ENCODE data around the gene ADAP2. TPM values are rescaled to one million over a fixed set of nuclear protein-coding genes. Genes with fewer than 3 reads are reported as not detected.
"Not testable (repeated sequence)": the region's sequence is repeated elsewhere in the genome, so short reads cannot be mapped to it uniquely, and the experiment has no call there.

ADAP2 gene
- total and polyA plus RNA-seq, 4 donors, result 10.3 to 40.9 (median 27.9) TPM

DNA sequence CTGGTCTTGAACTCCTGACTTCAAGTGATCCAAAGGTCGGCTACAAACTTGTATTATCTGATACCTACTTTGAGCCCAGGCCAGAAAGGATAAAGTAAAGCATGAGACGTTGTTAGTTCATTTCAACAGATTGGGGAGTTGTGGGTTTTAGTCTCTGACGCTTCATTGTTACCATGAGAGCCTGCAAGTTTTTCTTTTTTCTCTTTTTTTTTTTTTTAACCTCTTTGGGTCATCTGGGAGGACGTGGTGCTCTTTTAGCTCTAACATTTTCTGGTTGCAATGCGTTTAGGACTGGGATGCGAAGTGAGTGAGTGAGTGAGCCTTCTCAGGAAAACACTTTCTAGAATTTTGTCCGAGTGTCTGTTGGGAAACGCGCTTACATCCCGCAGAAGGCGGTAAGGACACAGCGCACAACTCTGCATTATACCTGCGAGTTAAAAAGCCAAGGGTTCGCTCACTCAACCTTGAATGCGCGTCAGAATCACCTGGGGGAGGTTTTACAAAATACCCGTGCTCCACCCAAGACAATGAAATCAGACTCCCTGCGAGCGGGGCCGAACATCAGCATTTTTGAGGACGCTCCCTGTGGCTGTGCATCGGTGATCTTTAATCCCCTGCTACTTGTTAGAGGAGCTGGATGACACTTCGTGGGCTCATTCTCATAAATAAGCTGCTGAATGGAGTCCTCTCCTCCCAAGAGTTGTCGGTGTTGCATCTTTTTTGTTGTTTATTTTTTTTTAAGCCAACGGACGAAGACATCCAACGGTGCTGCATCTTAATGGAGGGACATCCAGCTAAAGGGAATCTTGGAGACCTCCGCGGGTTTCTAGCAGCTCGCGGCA lies 48.5 kb downstream of the ADAP2 start:
- Histone ChIP-seq H3K4me1 (ENCODE audit: control insufficient read depth in 5 of 5, insufficient read depth in 5 of 5, low read length in 5 of 5) (peaks cover 0 to 4% (median 0%) of the 10 kb centered on the region in 5 donors), H3K36me3 (ENCODE audit: control insufficient read depth in 4 of 4, insufficient read depth in 4 of 4, low read length in 4 of 4) (peaks cover 0 to 3% (median 1%) of the 10 kb centered on the region in 4 donors), H3K27me3 (ENCODE audit: control insufficient read depth in 3 of 3, insufficient read depth in 3 of 3, low read length in 2 of 3) (no peaks in the 10 kb centered on the region), H3K4me3 (peak overlapping the region; percentile 89), H3K9me3 (ENCODE audit: control insufficient read depth in 4 of 4, insufficient read depth in 3 of 4, low read length in 3 of 4) (no peaks in the 10 kb centered on the region), H3K9ac (ENCODE audit: insufficient read depth in 1 of 2, low read length in 2 of 2) (peak overlapping the region; percentile 11 to 96), H3K27ac (ENCODE audit: low read depth in 1 of 2, low read length in 1 of 2) (peak overlapping the region; percentile 80 to 98)
- peak; percentile 1 for TF ChIP-seq CTCF (IDR thresholded peaks at IDR 0.05; ENCODE audit: control extremely low read depth, extremely low read depth)
- DNase-seq, result peak in 2 of 3 donors; percentile 43 to 67
- no peak for ATAC-seq (ENCODE audit: insufficient read depth, low FRiP score)
- 7 to 8% methylated on average over 31 of the region's 31 CpGs for WGBS, 2 donors

DNA sequence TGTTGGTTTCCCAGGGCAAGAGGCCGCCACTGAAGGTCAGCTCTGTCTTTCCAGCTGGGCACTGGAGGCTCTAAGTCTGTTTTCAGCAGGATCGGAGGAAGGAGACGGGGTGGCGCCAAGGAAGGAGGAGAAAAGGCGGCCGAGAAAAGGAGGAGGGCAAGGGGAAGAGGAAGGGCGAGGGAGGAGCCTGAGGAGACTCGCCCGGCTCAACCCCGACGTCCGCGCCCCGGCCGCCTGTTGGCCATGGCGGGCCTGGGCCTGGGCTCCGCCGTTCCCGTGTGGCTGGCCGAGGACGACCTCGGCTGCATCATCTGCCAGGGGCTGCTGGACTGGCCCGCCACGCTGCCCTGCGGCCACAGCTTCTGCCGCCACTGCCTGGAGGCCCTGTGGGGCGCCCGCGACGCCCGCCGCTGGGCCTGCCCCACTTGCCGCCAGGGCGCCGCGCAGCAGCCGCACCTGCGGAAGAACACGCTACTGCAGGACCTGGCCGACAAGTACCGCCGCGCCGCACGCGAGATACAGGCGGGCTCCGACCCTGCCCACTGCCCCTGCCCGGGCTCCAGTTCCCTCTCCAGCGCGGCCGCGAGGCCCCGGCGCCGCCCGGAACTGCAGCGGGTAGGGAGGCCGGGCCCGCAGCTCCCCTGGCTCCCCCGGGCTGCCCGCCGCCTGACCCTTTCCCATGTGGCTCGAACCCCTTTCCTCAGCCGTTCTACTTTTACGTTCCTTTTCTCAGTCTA lies 49.3 kb downstream of the ADAP2 start, which contains the start of gene RNF135:
RNF135 (plus strand) TSS at position 209 of the 737 bp plus-strand sequence; CDS start at position 244, 35 bp downstream.
- peak within 1 kb of the TSS; percentile 80 to 98 for H3K27ac ChIP-seq (ENCODE audit: low read depth in 1 of 2, low read length in 1 of 2)
- no peaks in the 10 kb centered on the region for H3K9me3 ChIP-seq (ENCODE audit: control insufficient read depth in 4 of 4, insufficient read depth in 3 of 4, low read length in 3 of 4)
- 0% methylated on average over 62 to 66 of the region's 66 CpGs for WGBS, 2 donors
- no peaks in the 10 kb centered on the region for H3K27me3 ChIP-seq (ENCODE audit: control insufficient read depth in 3 of 3, insufficient read depth in 3 of 3, low read length in 2 of 3)
- peak; percentile 92 for ATAC-seq (ENCODE audit: insufficient read depth, low FRiP score)
- H3K9ac ChIP-seq (ENCODE audit: insufficient read depth in 1 of 2, low read length in 2 of 2), result peak within 1 kb of the TSS; percentile 11 to 96
- H3K4me1 ChIP-seq (ENCODE audit: control insufficient read depth in 5 of 5, insufficient read depth in 5 of 5, low read length in 5 of 5), result peaks cover 0 to 4% (median 0%) of the 10 kb centered on the region in 5 donors
- no peak for TF ChIP-seq CTCF (IDR thresholded peaks at IDR 0.05; ENCODE audit: control extremely low read depth, extremely low read depth)
- H3K4me3 ChIP-seq, result peak within 1 kb of the TSS; percentile 89
- DNase-seq, result peak; percentile 85 to 94 (median 91)
- peaks cover 2 to 5% (median 3%) of the 10 kb centered on the region in 4 donors for H3K36me3 ChIP-seq (ENCODE audit: control insufficient read depth in 4 of 4, insufficient read depth in 4 of 4, low read length in 4 of 4)

GRCh38 chr17:30975042-30975820 lies 53.5 kb downstream of the ADAP2 start:
- 85 to 91% methylated on average over 8 of the region's 8 CpGs for WGBS, 2 donors

DNA sequence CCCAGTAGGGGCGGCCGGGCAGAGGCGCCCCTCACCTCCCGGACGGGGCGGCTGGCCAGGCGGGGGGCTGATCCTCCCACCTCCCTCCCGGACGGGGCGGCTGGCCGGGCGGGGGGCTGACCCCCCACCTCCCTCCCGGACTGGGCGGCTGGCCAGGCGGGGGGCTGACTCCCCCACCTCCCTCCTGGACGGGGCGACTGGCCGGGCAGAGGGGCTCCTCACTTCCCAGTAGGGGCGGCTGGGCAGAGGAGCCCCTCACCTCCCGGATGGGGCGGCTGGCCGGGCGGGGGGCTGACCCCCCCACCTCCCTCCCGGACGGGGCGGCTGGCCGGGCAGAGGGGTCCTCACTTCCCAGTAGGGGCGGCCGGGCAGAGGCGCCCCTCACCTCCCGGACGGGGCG lies 58.2 kb downstream of the ADAP2 start:
- not testable (repeated sequence) for H3K9ac ChIP-seq (ENCODE audit: insufficient read depth in 1 of 2, low read length in 2 of 2); H3K27me3 ChIP-seq (ENCODE audit: control insufficient read depth in 3 of 3, insufficient read depth in 3 of 3, low read length in 2 of 3); H3K4me1 ChIP-seq (ENCODE audit: control insufficient read depth in 5 of 5, insufficient read depth in 5 of 5, low read length in 5 of 5); H3K36me3 ChIP-seq (ENCODE audit: control insufficient read depth in 4 of 4, insufficient read depth in 4 of 4, low read length in 4 of 4); H3K4me3 ChIP-seq; H3K27ac ChIP-seq (ENCODE audit: low read depth in 1 of 2, low read length in 1 of 2); H3K9me3 ChIP-seq (ENCODE audit: control insufficient read depth in 4 of 4, insufficient read depth in 3 of 4, low read length in 3 of 4); DNase-seq; ATAC-seq (ENCODE audit: insufficient read depth, low FRiP score)
- 90 to 97% methylated on average over 2 to 16 of the region's 33 CpGs for WGBS, 2 donors

More at GRCh38 chr17:30975042-30975820, 53.5 kb downstream of the ADAP2 start:
- Histone ChIP-seq H3K4me1 (ENCODE audit: control insufficient read depth in 5 of 5, insufficient read depth in 5 of 5, low read length in 5 of 5) (peaks cover 0 to 3% (median 0%) of the 10 kb centered on the region in 5 donors), H3K9me3 (ENCODE audit: control insufficient read depth in 4 of 4, insufficient read depth in 3 of 4, low read length in 3 of 4) (no peaks in the 10 kb centered on the region), H3K9ac (ENCODE audit: insufficient read depth in 1 of 2, low read length in 2 of 2) (no peak overlapping the region), H3K36me3 (ENCODE audit: control insufficient read depth in 4 of 4, insufficient read depth in 4 of 4, low read length in 4 of 4) (peaks cover 2 to 5% (median 3%) of the 10 kb centered on the region in 4 donors), H3K4me3 (no peak overlapping the region), H3K27me3 (ENCODE audit: control insufficient read depth in 3 of 3, insufficient read depth in 3 of 3, low read length in 2 of 3) (no peaks in the 10 kb centered on the region), H3K27ac (ENCODE audit: low read depth in 1 of 2, low read length in 1 of 2) (no peak overlapping the region)
- no peak for TF ChIP-seq CTCF (IDR thresholded peaks at IDR 0.05; ENCODE audit: control extremely low read depth, extremely low read depth)
- no peak for ATAC-seq (ENCODE audit: insufficient read depth, low FRiP score)
- no peak for DNase-seq
